SKM-1 treated with dmso at 0.1 percent for 144 hours (cell line): ENCODE results near the gene KRT31.
"Not testable (repeated sequence)": the region's sequence is repeated elsewhere in the genome, so short reads cannot be mapped to it uniquely, and the experiment has no call there.

Experiments
- DNase-seq: peaks from one replicate; lab custom pipeline; 2025; ENCODE audit not compliant: unreplicated experiment; lab: John Stamatoyannopoulos, UW

Gene KRT31

DNA sequence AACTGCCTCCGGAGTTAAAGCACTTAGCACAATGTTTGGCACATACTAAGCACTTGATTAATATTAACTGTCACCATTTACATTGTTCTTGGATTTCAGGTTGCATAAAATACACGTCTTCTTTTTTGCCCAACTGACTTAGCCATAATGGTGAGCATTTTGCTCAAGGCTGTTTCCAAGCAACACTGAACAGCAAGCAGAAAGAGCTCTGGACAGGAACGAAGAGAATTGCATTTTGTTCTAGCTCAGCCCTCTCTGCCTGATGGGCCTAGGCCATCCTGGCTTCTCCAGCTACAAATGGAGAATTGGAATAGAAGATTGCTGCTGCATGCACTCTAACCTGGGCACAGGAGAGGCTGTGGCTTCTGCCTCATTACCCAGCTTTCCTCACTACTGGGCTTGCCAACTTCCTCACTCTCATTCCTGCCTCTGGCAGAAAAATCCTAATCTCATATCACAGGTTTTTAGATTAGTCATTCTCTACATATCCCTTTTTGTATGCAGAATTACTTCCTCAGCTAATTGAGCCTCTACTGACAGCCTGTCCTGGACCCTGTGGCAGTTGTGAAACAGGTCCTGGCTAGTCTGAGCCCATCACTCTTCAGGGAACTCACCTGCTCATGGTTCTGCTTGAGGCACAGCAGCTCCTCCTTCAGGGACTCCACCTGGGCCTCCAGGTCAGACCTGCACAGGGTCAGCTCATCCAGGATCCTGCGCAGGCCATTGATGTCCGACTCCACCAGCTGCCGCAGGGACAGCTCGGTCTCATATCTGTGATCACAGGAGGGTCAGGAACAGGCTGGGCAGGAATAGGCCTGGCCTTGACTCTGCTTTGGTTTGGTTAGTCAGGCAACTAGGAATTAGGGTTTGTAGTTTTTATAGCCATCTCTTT lies 49.3 kb downstream of the KRT31 start:
- DNase-seq, result no peak

DNA sequence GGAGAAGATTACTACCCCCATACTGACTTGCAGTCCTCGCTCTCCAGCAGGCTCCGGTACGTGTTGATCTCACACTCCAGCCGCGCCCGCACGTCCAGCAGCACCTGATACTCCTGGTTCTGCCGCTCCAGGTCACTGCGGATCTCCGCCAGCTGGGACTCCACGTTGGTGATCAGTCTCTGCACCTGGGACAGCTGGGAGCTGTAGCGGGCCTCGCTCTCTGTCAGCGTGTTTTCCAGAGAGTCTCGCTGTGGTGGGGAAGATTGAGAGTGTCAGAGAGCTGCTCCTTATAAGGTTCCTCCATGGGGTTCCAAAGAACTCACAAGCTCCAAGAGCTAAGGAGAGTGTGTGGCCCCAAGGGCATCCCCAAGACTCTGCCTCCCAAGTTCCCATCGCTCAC lies 51.0 kb downstream of the KRT31 start:
- DNase-seq, result not testable (repeated sequence)

DNA sequence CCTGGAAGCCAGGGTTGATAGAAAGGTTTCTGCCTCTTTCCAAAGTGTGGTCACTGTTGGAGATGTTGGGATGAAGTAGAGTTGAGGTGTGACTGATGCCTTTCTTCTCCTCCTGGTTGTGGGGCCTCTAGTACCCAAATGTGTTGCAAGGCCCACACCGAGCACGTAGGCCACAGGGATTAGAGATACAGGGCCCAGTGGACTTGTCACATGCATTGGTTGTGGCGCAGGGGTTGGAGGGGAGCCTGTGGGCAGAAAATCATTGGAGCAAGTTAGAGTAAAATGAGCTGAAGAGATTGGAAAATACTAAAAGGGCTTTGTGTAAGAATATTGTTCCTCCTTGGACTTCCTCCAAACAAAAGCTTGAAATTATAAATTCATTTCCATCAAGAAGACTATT lies 51.4 kb downstream of the KRT31 start:
- DNase-seq, result no peak
